ENCODE measurements around the gene WNT9A. TPM values are rescaled to one million over a fixed set of nuclear protein-coding genes. Genes with fewer than 3 reads are reported as not detected.

Gene WNT9A
- total and polyA plus RNA-seq, 2 of the 4 experiments (the other 2 are of a cell fraction) = 0.18 to 0.36 TPM

DNA sequence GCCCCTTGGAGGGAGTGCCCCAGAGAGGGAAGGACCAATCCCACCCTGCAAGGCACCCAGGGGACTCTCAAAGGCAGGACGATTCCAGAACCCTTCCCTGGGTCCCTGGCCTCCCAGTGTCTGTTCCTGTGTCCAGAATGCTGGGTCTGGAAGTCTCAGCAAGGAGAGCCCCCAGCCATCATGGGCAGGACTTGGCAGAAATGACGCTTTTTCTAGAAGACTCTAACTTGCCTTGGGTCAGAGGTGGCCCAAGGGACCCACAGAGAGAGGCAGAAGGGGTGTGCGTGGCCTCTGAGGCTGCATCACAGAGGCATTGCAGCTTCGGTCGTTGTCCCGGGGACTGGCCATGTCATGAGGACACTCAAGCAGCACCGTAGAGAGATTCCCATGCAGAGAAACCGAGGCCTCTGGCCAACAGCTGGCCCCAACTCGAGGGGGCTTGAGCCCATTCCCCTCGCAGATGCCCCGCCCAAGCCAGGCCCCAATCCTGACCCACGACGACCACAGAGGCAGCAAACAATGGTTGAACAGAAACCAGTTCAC, 57.8 kb downstream of the WNT9A start:
- Histone ChIP-seq H3K4me3 (ENCODE audit: insufficient read depth, low read depth, low read length) (no peak overlapping the region), H3K79me1 (ENCODE audit: low read depth in 1 of 2, low read length in 2 of 2) (no peaks in the 10 kb centered on the region), H3K4me1 (ENCODE audit: control insufficient read depth, insufficient read depth, low read length) (no peaks in the 10 kb centered on the region; the same call in 1 of the 2 replicates), H3K9me3 (ENCODE audit: control insufficient read depth, insufficient read depth, low read length) (no peaks in the 10 kb centered on the region), H3K27ac (ENCODE audit: insufficient read depth, low read length) (no peak overlapping the region), H2AK9ac (replicated peaks; ENCODE audit: low read depth, low read length, poor library complexity) (no peak overlapping the region), H2AK5ac (ENCODE audit: low read depth, low read length) (no peak overlapping the region), H4K5ac (ENCODE audit: low read depth, low read length) (no peak overlapping the region), H3K9ac (ENCODE audit: low read depth, low read length) (no peak overlapping the region), H3K14ac (replicated peaks; ENCODE audit: low read depth, low read length) (no peak overlapping the region), H2BK20ac (ENCODE audit: low read depth, low read length) (no peak overlapping the region), H3K4ac (ENCODE audit: low read depth, low read length) (no peak overlapping the region), H2AFZ (replicated peaks; ENCODE audit: low read length, poor library complexity) (no peak overlapping the region), H2BK120ac (ENCODE audit: low read depth, low read length) (no peak overlapping the region), H3K9me1 (ENCODE audit: insufficient read depth, low read length) (no peaks in the 10 kb centered on the region), H3K4me2 (ENCODE audit: low read depth, low read length) (no peak overlapping the region), H4K20me1 (ENCODE audit: insufficient read depth, low read length) (no peaks in the 10 kb centered on the region), H3K27me3 (ENCODE audit: control insufficient read depth, insufficient read depth, low read length) (peaks cover 2% of the 10 kb centered on the region; the same call in 1 of the 2 replicates), H4K91ac (ENCODE audit: insufficient read depth, low read depth, low read length) (no peak overlapping the region), H3K18ac (ENCODE audit: low read depth, low read length) (no peak overlapping the region), H3K56ac (ENCODE audit: extremely low read depth, insufficient read depth, low read length) (no peak overlapping the region), H2BK15ac (ENCODE audit: low read depth, low read length) (no peak overlapping the region), H4K8ac (ENCODE audit: low read depth in 2 of 2, low read length in 2 of 2) (no peak overlapping the region), H2BK5ac (ENCODE audit: low read depth, low read length, poor library complexity, severe bottlenecking) (no peak overlapping the region), H3K23ac (ENCODE audit: low read depth, low read length) (no peak overlapping the region), H3K36me3 (ENCODE audit: control insufficient read depth, insufficient read depth, low read length) (no peaks in the 10 kb centered on the region)
- ATAC-seq (ENCODE audit: low read depth) (no peak), DNase-seq (no peak)
- dilution Hi-C loops (cut with HindIII; ENCODE audit: low sequenced_read_pairs, unreplicated experiment) (no loop called here), intact Hi-C loops (cut with micrococcal nuclease) (no loop called here), in situ Hi-C loops (cut with MboI; ENCODE audit: low sequenced_read_pairs) (no loop called here)
- TF ChIP-seq CHD1 (IDR thresholded peaks at IDR 0.05; ENCODE audit: low read depth, low read length) (no peak), MAZ (IDR thresholded peaks at IDR 0.05; ENCODE audit: borderline replicate concordance, low read depth, low read length) (no peak), BHLHE40 (IDR thresholded peaks at IDR 0.05; ENCODE audit: low read depth, low read length) (no peak), RCOR1 (IDR thresholded peaks at IDR 0.05; ENCODE audit: insufficient replicate concordance, low read length) (no peak), FOS (IDR thresholded peaks at IDR 0.05; ENCODE audit: low read depth, low read length) (no peak)
- BruUV-seq (replicated peaks) = no TSS peak
- ChIA-PET CTCF (no interaction called here), POLR2A (ENCODE audit: unreplicated experiment) (no interaction called here)
- WGBS, 2 experiments (ENCODE audit: extremely low coverage in 2 of 2, insufficient read length in 1 of 2) = 75% methylated on average over 6 of the region's 13 CpGs; no CpG with 5 or more reads in 1 of the 2 experiments
